T-helper 2 cell treated with Interferon-gamma antibody and Interleukin-4, amounts not matched to agents 5 μg/mL and 100 μg/mL, for 36 hours (primary cell): Measurements from ENCODE around the gene GCK.
"Not testable (repeated sequence)": the region's sequence is repeated elsewhere in the genome, so short reads cannot be mapped to it uniquely, and the experiment has no call there.

Experiments used
- DNase-seq: peaks from one replicate; pipeline ENCODE4 v3.0.0; 2021; ENCODE audit warnings: low spot score
- H3K27ac Mint-ChIP-seq: one replicate; pipeline ENCODE4 v1.8.0; 2021; ENCODE audit warnings: mild to moderate bottlenecking, mixed read lengths
- H3K27me3 Mint-ChIP-seq: one replicate; pipeline ENCODE4 v1.8.0; 2021; ENCODE audit warnings: low read depth, mixed read lengths
- H3K36me3 Mint-ChIP-seq: one replicate; pipeline ENCODE4 v1.8.0; 2021; ENCODE audit warnings: low read depth, mixed read lengths
- H3K4me1 Mint-ChIP-seq: one replicate; pipeline ENCODE4 v1.8.0; 2021; ENCODE audit warnings: low read depth, mixed read lengths
- H3K4me3 Mint-ChIP-seq: one replicate; pipeline ENCODE4 v1.8.0; 2022; ENCODE audit warnings: mild to moderate bottlenecking, moderate library complexity, mixed read lengths
- H3K9me3 Mint-ChIP-seq: one replicate; pipeline ENCODE4 v1.8.0; 2021; ENCODE audit warnings: mixed read lengths

The GCK gene

GRCh38 chr7:44200699-44201461 lies 11.6 kb upstream of the GCK start, which contains the start of gene YKT6:
TSS of gene YKT6 (plus strand) at chr7:44200978. CDS start at chr7:44201136, 158 bp downstream.
- Mint-ChIP-seq H3K9me3 (no peaks in the 10 kb centered on the region), H3K27ac (peak within 1 kb of the TSS; percentile 81), H3K4me1 (peaks cover 23% of the 10 kb centered on the region), H3K36me3 (peaks cover 14% of the 10 kb centered on the region), H3K27me3 (no peaks in the 10 kb centered on the region), H3K4me3 (peak within 1 kb of the TSS; percentile 89)
- peak; percentile 94 for DNase-seq

DNA sequence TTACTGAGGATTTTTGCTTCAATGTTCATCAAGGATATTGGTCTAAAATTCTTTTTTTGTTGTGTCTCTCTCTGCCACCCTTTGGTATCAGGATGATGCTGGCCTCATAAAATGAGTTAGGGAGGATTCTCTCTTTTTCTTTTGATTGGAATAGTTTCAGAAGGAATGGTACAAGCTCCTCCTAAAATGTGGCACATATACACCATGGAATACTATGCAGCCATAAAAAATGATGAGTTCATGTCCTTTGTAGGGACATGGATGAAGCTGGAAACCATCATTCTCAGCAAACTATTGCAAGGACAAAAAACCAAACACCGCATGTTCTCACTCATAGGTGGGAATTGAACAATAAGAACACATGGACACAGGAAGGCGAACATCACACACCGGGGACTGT lies 10.9 kb upstream of the GCK start:
- H3K27ac Mint-ChIP-seq, DNase-seq, H3K9me3 Mint-ChIP-seq, H3K27me3 Mint-ChIP-seq: not testable (repeated sequence)
- Mint-ChIP-seq H3K4me1 (peaks cover 23% of the 10 kb centered on the region), H3K4me3 (peak overlapping the region; percentile 74), H3K36me3 (peaks cover 11% of the 10 kb centered on the region)

GRCh38 chr7:44197474-44197873 lies 8.2 kb upstream of the GCK start:
- Mint-ChIP-seq H3K36me3 (no peaks in the 10 kb centered on the region), H3K4me3 (no peak overlapping the region), H3K4me1 (peaks cover 17% of the 10 kb centered on the region), H3K27ac (no peak overlapping the region), H3K27me3 (peaks cover under 1% of the 10 kb centered on the region), H3K9me3 (no peaks in the 10 kb centered on the region)
- no peak for DNase-seq

- no peak overlapping the region for H3K4me3 Mint-ChIP-seq
- H3K36me3 Mint-ChIP-seq, result no peaks in the 10 kb centered on the region
- DNase-seq, result peak; percentile 14
- no peaks in the 10 kb centered on the region for H3K9me3 Mint-ChIP-seq
- no peak overlapping the region for H3K27ac Mint-ChIP-seq
- H3K27me3 Mint-ChIP-seq, result peaks cover 3% of the 10 kb centered on the region
- H3K4me1 Mint-ChIP-seq, result peaks cover 9% of the 10 kb centered on the region
Measured at GRCh38 chr7:44196450-44196872, 7.2 kb upstream of the GCK start.

DNA sequence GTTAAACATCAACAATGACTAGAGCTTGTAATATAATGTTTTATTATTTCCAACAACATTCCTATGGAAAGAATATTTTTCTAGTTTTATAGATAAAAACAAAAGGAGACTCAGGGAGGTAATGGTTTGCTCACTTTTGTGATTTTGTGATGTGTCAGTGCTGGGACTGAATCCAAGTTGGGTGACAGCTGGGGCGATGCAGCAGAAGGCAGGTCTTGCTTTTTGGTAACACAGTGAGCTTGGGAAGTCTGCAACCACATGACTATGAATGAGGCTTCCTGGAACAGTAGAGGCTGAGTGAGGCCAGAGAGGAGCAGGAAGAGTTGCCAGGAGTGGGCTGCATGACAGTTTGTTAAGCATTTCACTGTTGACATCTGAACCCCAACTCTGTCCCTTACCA lies 6.7 kb upstream of the GCK start:
- Mint-ChIP-seq H3K9me3 (no peaks in the 10 kb centered on the region), H3K4me3 (no peak overlapping the region), H3K27ac (no peak overlapping the region), H3K4me1 (peaks cover 7% of the 10 kb centered on the region), H3K27me3 (peaks cover 3% of the 10 kb centered on the region), H3K36me3 (no peaks in the 10 kb centered on the region)
- no peak for DNase-seq

- H3K36me3 Mint-ChIP-seq, result no peaks in the 10 kb centered on the region
- H3K27me3 Mint-ChIP-seq, result peaks cover 3% of the 10 kb centered on the region
- no peak for DNase-seq
- no peak overlapping the region for H3K27ac Mint-ChIP-seq
- H3K4me1 Mint-ChIP-seq, result peaks cover 7% of the 10 kb centered on the region
- no peak overlapping the region for H3K4me3 Mint-ChIP-seq
- no peaks in the 10 kb centered on the region for H3K9me3 Mint-ChIP-seq
Measured at GRCh38 chr7:44194562-44195145, 5.4 kb upstream of the GCK start.

GRCh38 chr7:44194069-44194468 lies 4.8 kb upstream of the GCK start:
- Mint-ChIP-seq H3K27ac (no peak overlapping the region), H3K36me3 (no peaks in the 10 kb centered on the region), H3K4me1 (peaks cover 7% of the 10 kb centered on the region), H3K9me3 (no peaks in the 10 kb centered on the region), H3K27me3 (peaks cover 3% of the 10 kb centered on the region), H3K4me3 (no peak overlapping the region)
- peak; percentile 29 for DNase-seq

DNA sequence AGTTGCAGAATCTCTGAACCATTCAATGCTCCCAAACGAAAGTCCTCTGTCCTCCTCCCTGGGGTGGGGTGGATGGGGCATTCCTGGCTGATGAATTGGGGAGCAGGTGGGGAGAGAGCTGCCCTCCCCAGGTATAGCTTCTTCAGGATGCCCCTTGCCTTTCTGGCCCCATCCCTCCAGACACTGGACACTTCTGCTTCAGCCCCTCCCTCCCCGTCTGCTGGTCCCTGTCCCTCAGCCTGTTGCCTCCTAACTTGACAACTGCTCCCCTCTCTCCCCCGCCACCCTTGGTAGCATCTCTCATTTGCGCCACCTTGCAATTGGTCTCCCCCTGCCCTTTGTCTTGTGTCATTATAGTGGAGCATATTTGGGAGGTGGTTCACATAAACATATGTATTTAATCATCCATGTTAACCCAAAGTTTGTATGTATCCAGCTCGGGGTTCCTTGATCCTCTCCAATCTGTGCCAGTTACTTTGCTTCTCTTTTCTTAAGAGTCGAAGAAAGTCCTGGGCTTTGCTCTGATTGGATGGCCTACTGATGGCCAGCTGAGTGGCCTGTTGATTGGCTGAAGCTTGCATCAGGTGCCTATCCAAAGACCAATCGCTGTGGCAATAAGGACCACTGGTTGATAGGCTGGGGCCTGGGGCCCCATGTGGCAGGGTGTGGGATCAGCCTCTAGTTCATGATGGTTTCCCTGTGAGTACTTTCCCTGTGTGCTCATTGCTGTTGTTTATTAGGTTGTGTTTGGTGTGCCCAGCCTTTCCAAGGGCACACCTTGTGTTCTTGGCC lies 4.0 kb upstream of the GCK start:
- no peak overlapping the region for H3K27ac Mint-ChIP-seq
- H3K36me3 Mint-ChIP-seq, result no peaks in the 10 kb centered on the region
- peaks cover 3% of the 10 kb centered on the region for H3K27me3 Mint-ChIP-seq
- no peaks in the 10 kb centered on the region for H3K9me3 Mint-ChIP-seq
- no peak overlapping the region for H3K4me3 Mint-ChIP-seq
- peaks cover 7% of the 10 kb centered on the region for H3K4me1 Mint-ChIP-seq
- DNase-seq, result no peak

DNA sequence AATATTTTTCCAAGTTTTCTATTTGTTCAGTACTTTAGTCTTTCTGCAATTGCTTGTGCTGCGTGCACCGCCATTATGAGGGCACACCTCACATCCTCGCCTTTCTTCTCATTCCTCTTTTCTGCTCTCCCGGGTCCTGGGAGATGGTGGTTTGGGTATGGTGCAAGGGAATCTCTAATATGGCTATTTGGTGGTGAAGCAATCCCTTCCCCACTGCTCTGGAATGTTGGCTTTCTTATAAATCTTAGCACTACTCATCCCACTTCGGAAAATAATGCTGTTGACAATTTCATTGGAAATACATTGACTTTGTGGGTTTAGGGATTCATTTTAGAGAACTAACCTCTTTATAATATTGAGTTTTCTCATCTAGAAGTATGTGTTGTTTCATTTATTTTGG lies 1.9 kb upstream of the GCK start:
- H3K36me3 Mint-ChIP-seq, result no peaks in the 10 kb centered on the region
- no peak for DNase-seq

DNA sequence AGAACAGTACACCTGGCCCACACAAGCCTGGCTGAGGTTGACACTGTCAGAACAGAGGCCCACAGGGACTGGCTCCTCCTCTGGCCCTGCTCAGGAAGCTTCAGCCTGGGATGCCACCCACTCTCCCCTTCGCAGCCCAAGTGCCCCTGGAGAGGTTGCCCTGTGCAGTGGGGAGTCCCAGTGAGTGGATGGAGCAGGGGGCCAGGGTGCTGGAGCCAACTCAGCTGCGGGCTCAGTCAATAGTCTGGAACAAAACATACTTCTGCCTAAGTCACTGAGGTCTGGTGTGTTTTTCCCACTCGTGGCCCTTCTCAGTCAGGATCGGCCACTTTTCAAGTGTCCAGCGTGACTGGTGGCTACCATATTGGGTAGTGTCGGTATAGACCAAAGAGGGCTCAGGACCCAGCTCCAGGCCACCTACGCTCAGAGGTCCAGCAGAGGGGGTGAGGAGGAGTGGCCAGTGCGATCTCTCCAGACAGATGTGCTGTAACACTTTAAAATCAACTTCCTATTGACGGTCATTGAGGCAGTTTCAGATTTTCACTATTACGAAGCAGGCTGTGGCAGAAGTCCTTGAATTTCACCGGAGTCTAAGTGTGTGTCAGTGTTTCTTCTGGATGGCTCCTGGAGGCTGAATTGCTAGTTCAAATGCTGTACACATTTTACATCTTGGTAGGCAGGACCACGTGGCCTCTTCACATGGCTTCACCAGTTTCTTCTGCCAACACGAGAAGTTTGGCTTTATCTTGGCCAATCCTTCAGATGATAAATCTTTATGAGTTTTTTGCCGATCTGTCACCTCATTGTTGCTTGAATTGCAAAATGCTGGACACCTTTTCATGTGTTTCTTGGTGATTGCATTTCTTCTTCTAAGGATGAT lies 994 bp upstream of the GCK start:
- Mint-ChIP-seq H3K27ac (no peak overlapping the region), H3K36me3 (no peaks in the 10 kb centered on the region), H3K4me1 (peaks cover 4% of the 10 kb centered on the region), H3K9me3 (no peaks in the 10 kb centered on the region), H3K4me3 (no peak overlapping the region), H3K27me3 (peaks cover 5% of the 10 kb centered on the region)
- no peak for DNase-seq

More for the DNA sequence above, 1.9 kb upstream of the GCK start:
- Mint-ChIP-seq H3K4me1 (peaks cover 4% of the 10 kb centered on the region), H3K27ac (no peak overlapping the region), H3K4me3 (no peak overlapping the region), H3K27me3 (peaks cover 5% of the 10 kb centered on the region), H3K9me3 (no peaks in the 10 kb centered on the region)

GRCh38 chr7:44188480-44189225 lies 586 bp downstream of the GCK start:
- H3K36me3 Mint-ChIP-seq, result no peaks in the 10 kb centered on the region
- H3K4me1 Mint-ChIP-seq, result no peaks in the 10 kb centered on the region
- DNase-seq, result no peak
- no peak overlapping the region for H3K27ac Mint-ChIP-seq
- no peaks in the 10 kb centered on the region for H3K9me3 Mint-ChIP-seq
- no peak overlapping the region for H3K4me3 Mint-ChIP-seq
- peaks cover 7% of the 10 kb centered on the region for H3K27me3 Mint-ChIP-seq

DNA sequence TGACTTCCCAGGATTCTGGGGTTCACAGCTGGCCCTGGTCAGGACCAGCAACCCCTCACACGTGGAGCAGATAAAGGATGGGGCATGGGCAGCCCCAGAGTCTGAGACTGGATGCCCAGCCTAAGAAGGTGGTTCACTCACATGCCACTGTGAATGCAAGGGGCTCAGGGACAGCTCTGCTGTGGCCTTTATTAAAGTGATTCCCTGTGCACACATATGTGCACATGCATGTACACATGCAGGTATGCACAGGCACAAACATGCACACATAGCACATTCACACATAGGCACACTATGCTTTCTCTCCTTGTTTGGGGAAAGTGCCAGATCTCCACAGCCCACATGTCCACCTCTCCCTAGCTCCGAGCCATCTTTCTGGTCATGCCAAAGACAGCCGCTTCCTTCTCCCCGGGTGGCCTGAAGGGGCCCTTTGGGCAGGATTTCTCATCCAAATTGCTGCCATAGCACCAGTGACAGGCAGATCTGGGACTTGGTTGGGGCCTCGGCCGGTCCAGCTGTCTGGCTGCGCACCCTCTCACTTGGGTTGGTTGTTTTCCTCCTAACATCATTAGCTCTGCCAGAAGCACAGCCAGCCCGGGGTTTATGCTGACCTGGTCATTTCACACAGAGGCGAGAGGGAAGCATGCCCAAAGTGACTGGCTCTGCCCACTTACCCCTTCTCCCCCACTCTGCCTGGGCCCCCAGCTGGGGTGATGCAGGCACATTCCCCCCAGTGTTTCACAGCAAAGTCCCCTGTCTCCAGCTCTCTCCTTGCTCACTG lies 1.4 kb downstream of the GCK start:
- Mint-ChIP-seq H3K9me3 (no peaks in the 10 kb centered on the region), H3K4me3 (no peak overlapping the region), H3K27ac (no peak overlapping the region), H3K36me3 (no peaks in the 10 kb centered on the region), H3K27me3 (peaks cover 8% of the 10 kb centered on the region), H3K4me1 (no peaks in the 10 kb centered on the region)
- no peak for DNase-seq
